ENCODE measurements around the gene SPDYE1.

DNA sequence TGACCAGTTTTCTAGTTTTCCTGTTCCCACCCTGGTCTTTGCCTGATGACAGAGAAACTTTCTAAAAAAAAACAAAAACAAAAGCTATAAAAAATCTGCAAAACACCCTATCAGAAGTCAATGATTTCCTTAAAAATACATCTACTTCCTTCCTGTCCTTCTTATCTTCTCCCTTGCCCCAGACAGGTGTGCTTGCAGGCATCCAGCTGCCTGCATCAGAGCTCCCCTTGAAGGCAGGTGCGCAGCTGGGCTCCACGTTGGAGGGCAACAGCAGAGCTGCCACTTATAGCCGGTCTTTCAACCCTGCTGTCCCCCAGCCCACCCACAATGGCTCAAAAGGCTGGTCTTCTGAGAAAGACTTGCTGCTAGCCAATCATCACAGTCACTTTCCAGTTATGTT is 41.7 kb upstream of the SPDYE1 start:
- TF ChIP-seq EZH2 (IDR thresholded peaks at IDR 0.05; ENCODE audit: borderline replicate concordance, low read depth, low read length, severe bottlenecking), result no peak
- TF ChIP-seq, protein P1, sequence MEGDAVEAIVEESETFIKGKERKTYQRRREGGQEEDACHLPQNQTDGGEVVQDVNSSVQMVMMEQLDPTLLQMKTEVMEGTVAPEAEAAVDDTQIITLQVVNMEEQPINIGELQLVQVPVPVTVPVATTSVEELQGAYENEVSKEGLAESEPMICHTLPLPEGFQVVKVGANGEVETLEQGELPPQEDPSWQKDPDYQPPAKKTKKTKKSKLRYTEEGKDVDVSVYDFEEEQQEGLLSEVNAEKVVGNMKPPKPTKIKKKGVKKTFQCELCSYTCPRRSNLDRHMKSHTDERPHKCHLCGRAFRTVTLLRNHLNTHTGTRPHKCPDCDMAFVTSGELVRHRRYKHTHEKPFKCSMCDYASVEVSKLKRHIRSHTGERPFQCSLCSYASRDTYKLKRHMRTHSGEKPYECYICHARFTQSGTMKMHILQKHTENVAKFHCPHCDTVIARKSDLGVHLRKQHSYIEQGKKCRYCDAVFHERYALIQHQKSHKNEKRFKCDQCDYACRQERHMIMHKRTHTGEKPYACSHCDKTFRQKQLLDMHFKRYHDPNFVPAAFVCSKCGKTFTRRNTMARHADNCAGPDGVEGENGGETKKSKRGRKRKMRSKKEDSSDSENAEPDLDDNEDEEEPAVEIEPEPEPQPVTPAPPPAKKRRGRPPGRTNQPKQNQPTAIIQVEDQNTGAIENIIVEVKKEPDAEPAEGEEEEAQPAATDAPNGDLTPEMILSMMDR (IDR thresholded peaks at IDR 0.05; ENCODE audit: borderline replicate concordance, extremely low read depth, low read length, poor library complexity, severe bottlenecking), result no peak
